ENCODE measurements around the gene MTHFD1L. TPM values are rescaled to one million over a fixed set of nuclear protein-coding genes. Genes with fewer than 3 reads are reported as not detected.
A peak's percentile ranks its signal among the peaks of the same experiment; 100 is the strongest.
"Not testable (repeated sequence)": the region's sequence is repeated elsewhere in the genome, so short reads cannot be mapped to it uniquely, and the experiment has no call there.

The MTHFD1L gene
- total RNA-seq, 1 donor from 2014 or later = 28.1 TPM

DNA sequence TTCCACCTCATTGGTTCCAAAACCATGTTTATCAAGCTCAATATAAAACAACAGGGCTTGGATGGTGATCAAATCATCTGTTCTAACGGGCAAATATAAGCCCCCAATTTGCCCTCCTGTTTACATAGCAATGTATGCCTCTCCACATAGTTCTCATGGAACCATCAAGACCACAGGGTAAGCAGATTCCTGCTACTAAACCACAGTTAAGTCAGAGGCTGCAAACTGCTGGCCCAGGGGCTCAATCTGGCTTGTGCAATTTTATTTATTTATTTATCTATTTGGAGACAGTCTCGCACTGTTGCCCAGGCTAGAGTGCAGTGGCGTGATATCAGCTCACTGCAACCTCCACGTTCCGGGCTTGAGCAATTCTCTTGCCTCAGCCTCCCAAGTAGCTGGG, 18.9 kb upstream of the MTHFD1L start:
- DNase-seq (ENCODE audit: extremely low spot score, unreplicated experiment) = no peak
- TF ChIP-seq, protein P1, sequence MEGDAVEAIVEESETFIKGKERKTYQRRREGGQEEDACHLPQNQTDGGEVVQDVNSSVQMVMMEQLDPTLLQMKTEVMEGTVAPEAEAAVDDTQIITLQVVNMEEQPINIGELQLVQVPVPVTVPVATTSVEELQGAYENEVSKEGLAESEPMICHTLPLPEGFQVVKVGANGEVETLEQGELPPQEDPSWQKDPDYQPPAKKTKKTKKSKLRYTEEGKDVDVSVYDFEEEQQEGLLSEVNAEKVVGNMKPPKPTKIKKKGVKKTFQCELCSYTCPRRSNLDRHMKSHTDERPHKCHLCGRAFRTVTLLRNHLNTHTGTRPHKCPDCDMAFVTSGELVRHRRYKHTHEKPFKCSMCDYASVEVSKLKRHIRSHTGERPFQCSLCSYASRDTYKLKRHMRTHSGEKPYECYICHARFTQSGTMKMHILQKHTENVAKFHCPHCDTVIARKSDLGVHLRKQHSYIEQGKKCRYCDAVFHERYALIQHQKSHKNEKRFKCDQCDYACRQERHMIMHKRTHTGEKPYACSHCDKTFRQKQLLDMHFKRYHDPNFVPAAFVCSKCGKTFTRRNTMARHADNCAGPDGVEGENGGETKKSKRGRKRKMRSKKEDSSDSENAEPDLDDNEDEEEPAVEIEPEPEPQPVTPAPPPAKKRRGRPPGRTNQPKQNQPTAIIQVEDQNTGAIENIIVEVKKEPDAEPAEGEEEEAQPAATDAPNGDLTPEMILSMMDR (conservative IDR thresholded peaks at IDR 0.05) = no peak
- Mint-ChIP-seq H3K9me3 (peaks cover 5% of the 10 kb centered on the region), H3K4me3 (no peak overlapping the region), H3K4me1 (ENCODE audit: unreplicated experiment) (peaks cover 8% of the 10 kb centered on the region), H3K27ac (no peak overlapping the region), H3K36me3 (peaks cover 21% of the 10 kb centered on the region), H3K27me3 (no peaks in the 10 kb centered on the region)

DNA sequence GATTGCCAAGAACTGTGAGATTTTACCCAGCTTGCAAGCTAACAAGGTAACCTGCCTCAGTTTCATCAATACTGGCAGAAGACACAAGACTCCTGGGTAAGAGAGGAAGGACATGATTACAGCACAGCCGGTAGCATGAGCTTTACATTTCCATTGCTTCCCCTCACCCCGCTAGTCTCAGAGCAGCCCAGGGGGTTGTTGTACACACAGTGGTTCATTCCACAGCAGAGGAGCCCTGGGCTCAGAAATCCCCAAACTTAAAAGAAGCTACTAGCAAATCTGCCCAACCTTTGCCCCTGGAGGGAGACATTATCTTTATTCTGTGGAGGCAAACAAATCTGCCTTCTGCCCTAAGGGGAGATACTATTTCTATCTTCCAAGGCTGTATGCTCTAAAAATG, 17.1 kb upstream of the MTHFD1L start:
- no peaks in the 10 kb centered on the region for H3K27me3 Mint-ChIP-seq
- peaks cover 13% of the 10 kb centered on the region for H3K36me3 Mint-ChIP-seq
- DNase-seq (ENCODE audit: extremely low spot score, unreplicated experiment) = no peak
- no peak overlapping the region for H3K4me3 Mint-ChIP-seq
- peaks cover 9% of the 10 kb centered on the region for H3K9me3 Mint-ChIP-seq
- no peak overlapping the region for H3K27ac Mint-ChIP-seq
- TF ChIP-seq, protein P1 (conservative IDR thresholded peaks at IDR 0.05) = no peak
- H3K4me1 Mint-ChIP-seq (ENCODE audit: unreplicated experiment) = peaks cover 5% of the 10 kb centered on the region

DNA sequence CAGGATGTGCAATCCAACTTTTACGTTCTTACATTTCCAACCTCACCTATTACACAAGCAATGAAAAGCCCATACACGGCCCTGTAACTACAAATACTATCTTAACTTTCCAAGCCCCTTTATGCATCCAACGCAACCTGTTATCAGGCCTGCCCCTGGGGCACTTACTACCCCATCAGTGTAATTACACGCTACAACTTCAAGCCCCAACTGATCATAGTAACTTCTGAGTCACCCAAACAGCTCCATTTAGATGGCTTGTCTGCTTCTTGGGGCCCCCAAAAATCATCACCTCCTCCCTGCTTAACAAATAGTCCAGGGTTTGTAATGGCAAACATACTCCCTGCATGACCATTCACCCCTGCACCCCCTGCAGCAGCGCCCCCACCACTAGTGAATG, 11.1 kb upstream of the MTHFD1L start:
- Mint-ChIP-seq H3K4me1 (ENCODE audit: unreplicated experiment) (peaks cover 24% of the 10 kb centered on the region), H3K27ac (peak overlapping the region; percentile 94), H3K9me3 (peaks cover 16% of the 10 kb centered on the region), H3K36me3 (peaks cover 27% of the 10 kb centered on the region)
- not testable (repeated sequence) for H3K27me3 Mint-ChIP-seq; H3K4me3 Mint-ChIP-seq; DNase-seq (ENCODE audit: extremely low spot score, unreplicated experiment)

DNA sequence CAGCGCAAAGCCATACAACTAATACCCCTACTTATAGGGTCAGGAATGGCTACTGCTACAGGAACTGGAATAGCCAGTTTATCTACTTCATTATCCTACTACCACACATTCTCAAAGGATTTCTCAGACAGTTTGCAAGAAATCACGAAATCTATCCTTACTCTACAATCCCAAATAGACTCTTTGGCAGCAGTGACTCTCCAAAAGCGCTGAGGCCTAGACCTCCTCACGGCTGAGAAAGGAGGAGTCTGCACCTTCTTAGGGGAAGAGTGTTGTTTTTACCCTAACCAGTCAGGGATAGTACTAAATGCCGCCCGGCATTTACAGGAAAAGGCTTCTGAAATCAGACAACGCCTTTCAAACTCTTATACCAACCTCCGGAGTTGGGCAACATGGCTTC, 10.3 kb upstream of the MTHFD1L start:
- Mint-ChIP-seq H3K9me3 (peaks cover 16% of the 10 kb centered on the region), H3K4me1 (ENCODE audit: unreplicated experiment) (peaks cover 24% of the 10 kb centered on the region), H3K36me3 (peaks cover 24% of the 10 kb centered on the region), H3K27ac (peak overlapping the region; percentile 94), H3K4me3 (peak overlapping the region; percentile 72)
- not testable (repeated sequence) for DNase-seq (ENCODE audit: extremely low spot score, unreplicated experiment); H3K27me3 Mint-ChIP-seq

GRCh38 chr6:150857062-150857944, 8.2 kb upstream of the MTHFD1L start:
- peaks cover 28% of the 10 kb centered on the region for H3K4me1 Mint-ChIP-seq (ENCODE audit: unreplicated experiment)
- H3K36me3 Mint-ChIP-seq = peaks cover 23% of the 10 kb centered on the region
- no peaks in the 10 kb centered on the region for H3K27me3 Mint-ChIP-seq
- no peak for DNase-seq (ENCODE audit: extremely low spot score, unreplicated experiment)
- peak overlapping the region; percentile 24 for H3K4me3 Mint-ChIP-seq
- H3K9me3 Mint-ChIP-seq = peaks cover 16% of the 10 kb centered on the region
- H3K27ac Mint-ChIP-seq = peak overlapping the region; percentile 89
- TF ChIP-seq, protein P1 (conservative IDR thresholded peaks at IDR 0.05) = no peak

GRCh38 chr6:150857945-150858308, 7.6 kb upstream of the MTHFD1L start:
- Mint-ChIP-seq H3K27me3 (peaks cover 3% of the 10 kb centered on the region), H3K27ac (peak overlapping the region; percentile 89), H3K4me1 (ENCODE audit: unreplicated experiment) (peaks cover 28% of the 10 kb centered on the region), H3K36me3 (peaks cover 23% of the 10 kb centered on the region), H3K9me3 (peaks cover 13% of the 10 kb centered on the region), H3K4me3 (peak overlapping the region; percentile 24)
- TF ChIP-seq, protein P1 (conservative IDR thresholded peaks at IDR 0.05) = no peak
- no peak for DNase-seq (ENCODE audit: extremely low spot score, unreplicated experiment)

GRCh38 chr6:150861448-150862168, 3.9 kb upstream of the MTHFD1L start:
- not testable (repeated sequence) for H3K27me3 Mint-ChIP-seq; H3K36me3 Mint-ChIP-seq; H3K4me3 Mint-ChIP-seq; H3K9me3 Mint-ChIP-seq; DNase-seq (ENCODE audit: extremely low spot score, unreplicated experiment); H3K27ac Mint-ChIP-seq
- peaks cover 12% of the 10 kb centered on the region for H3K4me1 Mint-ChIP-seq (ENCODE audit: unreplicated experiment)

All from type B pancreatic cell (in vitro differentiated cells).